GM19025 (cell line): ENCODE results near the gene C14orf180.
"Not testable (repeated sequence)": the region's sequence is repeated elsewhere in the genome, so short reads cannot be mapped to it uniquely, and the experiment has no call there.

Source experiments
- ATAC-seq: cut with Tn5 transposase; IDR thresholded peaks from one replicate; pipeline ENCODE4 v1.9.1; 2021; ENCODE audit warnings: mild to moderate bottlenecking, low read depth, moderate library complexity; ENCODE audit not compliant: unreplicated experiment

Gene C14orf180

GRCh38 chr14:104576232-104576969 lies 3.2 kb upstream of the C14orf180 start:
- no peak for ATAC-seq

GRCh38 chr14:104576970-104577332 lies 2.6 kb upstream of the C14orf180 start:
- no peak for ATAC-seq

GRCh38 chr14:104577426-104577825 lies 2.1 kb upstream of the C14orf180 start:
- no peak for ATAC-seq

- no peak for ATAC-seq
Measured at GRCh38 chr14:104577847-104578301, 1.7 kb upstream of the C14orf180 start.

- ATAC-seq: no peak
Measured at GRCh38 chr14:104578321-104578720, 1.2 kb upstream of the C14orf180 start.

- ATAC-seq: not testable (repeated sequence)
Measured at GRCh38 chr14:104579939-104580338, 375 bp downstream of the C14orf180 start.

GRCh38 chr14:104580961-104581360 lies 1.4 kb downstream of the C14orf180 start:
- ATAC-seq: no peak

GRCh38 chr14:104581521-104581920 lies 2.0 kb downstream of the C14orf180 start:
- ATAC-seq: no peak

- no peak for ATAC-seq
Measured at GRCh38 chr14:104582005-104582404, 2.4 kb downstream of the C14orf180 start.

- ATAC-seq: no peak
Measured at GRCh38 chr14:104582662-104583061, 3.1 kb downstream of the C14orf180 start.

GRCh38 chr14:104583424-104584306 lies 4.1 kb downstream of the C14orf180 start:
- ATAC-seq: no peak

GRCh38 chr14:104584557-104584956 lies 5.0 kb downstream of the C14orf180 start:
- ATAC-seq: no peak

GRCh38 chr14:104585966-104586697 lies 6.6 kb downstream of the C14orf180 start:
- ATAC-seq: no peak

GRCh38 chr14:104586832-104587620 lies 7.5 kb downstream of the C14orf180 start:
- no peak for ATAC-seq

GRCh38 chr14:104587641-104588040 lies 8.1 kb downstream of the C14orf180 start:
- ATAC-seq: no peak

- ATAC-seq: no peak
Measured at GRCh38 chr14:104588066-104588857, 8.7 kb downstream of the C14orf180 start.

- ATAC-seq: no peak
Measured at GRCh38 chr14:104589338-104590195, 10.0 kb downstream of the C14orf180 start.

- ATAC-seq: no peak
Measured at GRCh38 chr14:104590240-104590965, 10.8 kb downstream of the C14orf180 start.
